PC-9 (cell line): ENCODE measurements around the gene RASD2. TPM values are rescaled to one million over a fixed set of nuclear protein-coding genes. Genes with fewer than 3 reads are reported as not detected.

ENCODE experiments used
- BruUV-seq: library from RNA; stranded (reverse); fragments of 400-500 nt; replicated peaks from 2 replicates; lab custom pipeline; 2021; lab: Mats Ljungman, UMichigan
- CTCF ChIA-PET: fragments of 300-600 bp; sonication (Branson Sonifier 250); formaldehyde crosslinking; loops from one replicate; lab custom pipeline; 2022; ENCODE audit warnings: antibody characterized with exemption; lab: Charles Lee
- POLR2A ChIA-PET: fragments of 300-600 bp; sonication (Branson Sonifier 250); formaldehyde crosslinking; loops from one replicate; lab custom pipeline; 2022; ENCODE audit warnings: antibody characterized with exemption; ENCODE audit not compliant: unreplicated experiment; lab: Charles Lee
- DNase-seq, 2 experiments: peaks; one replicate each; pipeline versions ENCODE4 v3.0.0 to v3.0.0-alpha.2; 2015 to 2022; ENCODE audit warnings: mixed read lengths in 1 of 2
- H2AFZ ChIP-seq: fragments of 200-600 bp; sonication (generic); 2 replicates; pipeline ENCODE4 v1.8.1; 2017; ENCODE audit warnings: antibody characterized with exemption
- H3F3A ChIP-seq: fragments of 200-600 bp; sonication (generic); 2 replicates; pipeline ENCODE4 v1.8.1; 2017; ENCODE audit warnings: antibody characterized with exemption, mild to moderate bottlenecking, low read depth; ENCODE audit not compliant: insufficient read depth
- H3K27ac ChIP-seq: fragments of 200-600 bp; sonication (generic); 2 replicates; pipeline ENCODE4 v1.6.1; 2016; ENCODE audit warnings: mixed run types
- H3K27me3 ChIP-seq: fragments of 200-600 bp; sonication (generic); 2 replicates; pipeline ENCODE4 v1.6.1; 2016; ENCODE audit warnings: low read depth, mixed run types; ENCODE audit not compliant: insufficient read depth
- H3K36me3 ChIP-seq: fragments of 200-600 bp; sonication (generic); 2 replicates; pipeline ENCODE4 v1.6.1; 2016; ENCODE audit warnings: low read depth, mixed run types
- H3K4me1 ChIP-seq: fragments of 200-600 bp; sonication (generic); replicated peaks from 2 replicates; pipeline ENCODE4 v1.6.1; 2016; ENCODE audit warnings: mixed run types; ENCODE audit not compliant: insufficient read depth
- H3K4me2 ChIP-seq: fragments of 200-600 bp; sonication (generic); 2 replicates; pipeline ENCODE4 v1.6.1; 2017; ENCODE audit warnings: mixed run types
- H3K4me3 ChIP-seq: fragments of 200-600 bp; sonication (generic); 2 replicates; pipeline ENCODE4 v1.6.1; 2016; ENCODE audit warnings: mixed run types
- H3K79me2 ChIP-seq: fragments of 200-600 bp; sonication (generic); 2 replicates; pipeline ENCODE4 v1.6.1; 2017; ENCODE audit warnings: low read depth, mixed run types
- H3K9me2 ChIP-seq: fragments of 200-600 bp; sonication (generic); 2 replicates; pipeline ENCODE4 v1.8.1; 2017; ENCODE audit warnings: mild to moderate bottlenecking; ENCODE audit not compliant: insufficient read depth
- H3K9me3 ChIP-seq: fragments of 200-600 bp; sonication (generic); 2 replicates; pipeline ENCODE4 v1.8.1; 2016; ENCODE audit warnings: low read depth; ENCODE audit not compliant: insufficient read depth
- H4K20me1 ChIP-seq: fragments of 200-600 bp; sonication (generic); 2 replicates; pipeline ENCODE4 v1.8.1; 2017; ENCODE audit not compliant: insufficient read depth
- EZH2 ChIP-seq: fragments of 200-600 bp; sonication (generic); IDR thresholded peaks from 2 replicates; pipeline ENCODE4 v1.8.0; 2017; ENCODE audit warnings: antibody characterized with exemption, low read depth
- intact Hi-C: fragments of 100-400 bp; cut with micrococcal nuclease; formaldehyde crosslinking; loops from one replicate; pipeline ENCODE4 v1.10.0; 2022; ENCODE audit not compliant: unreplicated experiment
- total RNA-seq: library from RNA; stranded (reverse); gene quantifications from 2 replicates; pipeline ENCODE4 v1.2.3, GENCODE V29; 2021
- TF ChIP-seq, protein P1 (sequence below): fragments of 200-600 bp; sonication (generic); conservative IDR thresholded peaks from 2 replicates; pipeline ENCODE4 v1.6.1; 2017; ENCODE audit warnings: mixed run types, antibody characterized with exemption, mild to moderate bottlenecking, moderate library complexity

The RASD2 gene
- total RNA-seq, 1 experiment from 2014 or later = 0.70 TPM

GRCh38 chr22:35509960-35510359 is 30.7 kb upstream of the RASD2 start:
- DNase-seq = peak in 1 of 2 experiments; percentile 8
- Histone ChIP-seq H4K20me1 (no peaks in the 10 kb centered on the region), H3K9me2 (no peaks in the 10 kb centered on the region), H3K4me2 (no peak overlapping the region), H3F3A (no peaks in the 10 kb centered on the region), H3K4me3 (no peak overlapping the region), H3K9me3 (no peaks in the 10 kb centered on the region), H3K36me3 (no peaks in the 10 kb centered on the region), H2AFZ (no peak overlapping the region), H3K27ac (no peak overlapping the region), H3K27me3 (no peaks in the 10 kb centered on the region; the same call in 1 of the 2 replicates), H3K79me2 (no peaks in the 10 kb centered on the region), H3K4me1 (peaks cover 15% of the 10 kb centered on the region)
- ChIA-PET CTCF (interaction anchor here (0.7 kb wide), 1 partner anchor 21 kb away, joined by 3 read pairs; no protein-coding TSS in a partner anchor), POLR2A (no interaction called here)
- intact Hi-C loops = no loop called here
- BruUV-seq = no TSS peak
- TF ChIP-seq EZH2 = no peak
- TF ChIP-seq, protein P1, sequence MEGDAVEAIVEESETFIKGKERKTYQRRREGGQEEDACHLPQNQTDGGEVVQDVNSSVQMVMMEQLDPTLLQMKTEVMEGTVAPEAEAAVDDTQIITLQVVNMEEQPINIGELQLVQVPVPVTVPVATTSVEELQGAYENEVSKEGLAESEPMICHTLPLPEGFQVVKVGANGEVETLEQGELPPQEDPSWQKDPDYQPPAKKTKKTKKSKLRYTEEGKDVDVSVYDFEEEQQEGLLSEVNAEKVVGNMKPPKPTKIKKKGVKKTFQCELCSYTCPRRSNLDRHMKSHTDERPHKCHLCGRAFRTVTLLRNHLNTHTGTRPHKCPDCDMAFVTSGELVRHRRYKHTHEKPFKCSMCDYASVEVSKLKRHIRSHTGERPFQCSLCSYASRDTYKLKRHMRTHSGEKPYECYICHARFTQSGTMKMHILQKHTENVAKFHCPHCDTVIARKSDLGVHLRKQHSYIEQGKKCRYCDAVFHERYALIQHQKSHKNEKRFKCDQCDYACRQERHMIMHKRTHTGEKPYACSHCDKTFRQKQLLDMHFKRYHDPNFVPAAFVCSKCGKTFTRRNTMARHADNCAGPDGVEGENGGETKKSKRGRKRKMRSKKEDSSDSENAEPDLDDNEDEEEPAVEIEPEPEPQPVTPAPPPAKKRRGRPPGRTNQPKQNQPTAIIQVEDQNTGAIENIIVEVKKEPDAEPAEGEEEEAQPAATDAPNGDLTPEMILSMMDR = no peak

DNA sequence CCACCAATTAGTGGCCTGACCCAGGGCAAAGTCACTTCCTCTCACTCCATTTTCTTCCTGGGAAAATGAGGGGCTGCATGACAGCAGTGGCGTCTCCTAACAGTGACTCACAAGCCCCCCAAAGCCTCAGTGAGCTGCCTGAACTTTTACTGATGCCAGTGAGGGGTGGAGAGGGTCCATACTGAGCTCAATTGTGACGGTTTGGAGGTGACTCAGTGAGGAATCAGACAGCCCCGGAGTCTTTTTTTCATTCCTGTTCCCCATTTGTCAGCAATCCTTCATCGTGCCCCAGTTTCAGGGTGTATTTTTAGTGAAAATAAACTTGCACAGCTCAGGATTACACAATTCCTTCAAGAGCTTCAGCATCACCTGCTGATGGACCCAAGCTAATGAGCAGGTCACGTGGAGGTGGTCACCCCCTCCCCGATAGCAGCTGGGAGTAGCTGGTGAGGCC is 30.1 kb upstream of the RASD2 start:
- peaks cover 5% of the 10 kb centered on the region; the same call in 1 of the 2 replicates for H3K27me3 ChIP-seq
- H3K27ac ChIP-seq = no peak overlapping the region
- ChIA-PET POLR2A (no interaction called here), CTCF (interaction anchor here (0.7 kb wide), 2 partner anchors 17 to 21 kb away, joined by 3 read pairs; no protein-coding TSS in a partner anchor)
- peak overlapping the region; percentile 19; the same call in 1 of the 2 replicates for H3K4me2 ChIP-seq
- no peaks in the 10 kb centered on the region for H3K79me2 ChIP-seq
- no peaks in the 10 kb centered on the region for H3K36me3 ChIP-seq
- no peak overlapping the region for H2AFZ ChIP-seq
- BruUV-seq = no TSS peak
- TF ChIP-seq, protein P1 = no peak
- no peak for TF ChIP-seq EZH2
- H3K9me2 ChIP-seq = no peaks in the 10 kb centered on the region
- H3K9me3 ChIP-seq = no peaks in the 10 kb centered on the region
- peaks cover 15% of the 10 kb centered on the region for H3K4me1 ChIP-seq
- H4K20me1 ChIP-seq = no peaks in the 10 kb centered on the region
- intact Hi-C loops = no loop called here
- H3F3A ChIP-seq = no peaks in the 10 kb centered on the region
- no peak overlapping the region for H3K4me3 ChIP-seq
- peak in 1 of 2 experiments; percentile 25 for DNase-seq

DNA sequence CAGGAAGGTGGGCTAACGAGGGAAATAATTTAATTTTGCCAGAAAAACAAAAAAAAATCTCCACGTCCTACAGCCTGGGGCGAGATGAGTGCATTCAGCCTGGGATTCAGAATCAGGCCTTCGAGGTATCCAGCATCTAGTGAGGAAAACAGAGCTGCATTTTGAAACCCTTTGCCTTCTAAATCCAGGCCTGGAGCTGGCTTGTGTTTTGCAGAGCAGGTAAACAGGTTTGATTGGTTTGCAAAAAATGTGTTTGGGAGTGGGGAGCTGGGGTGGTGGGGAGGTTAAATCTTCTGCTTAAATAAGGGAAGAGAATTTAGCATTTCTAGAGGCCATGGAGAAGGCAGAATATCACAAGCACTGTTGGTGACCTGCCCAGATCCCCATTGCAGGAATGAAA is 29.7 kb upstream of the RASD2 start:
- no peaks in the 10 kb centered on the region for H3F3A ChIP-seq
- intact Hi-C loops = no loop called here
- peak in 1 of 2 experiments; percentile 54 for DNase-seq
- TF ChIP-seq, protein P1 = no peak
- TF ChIP-seq EZH2 = no peak
- no peaks in the 10 kb centered on the region for H3K36me3 ChIP-seq
- no peak overlapping the region for H3K4me3 ChIP-seq
- H3K4me1 ChIP-seq = peaks cover 15% of the 10 kb centered on the region
- H3K27ac ChIP-seq = no peak overlapping the region
- no peaks in the 10 kb centered on the region for H3K79me2 ChIP-seq
- H3K4me2 ChIP-seq = peak overlapping the region; percentile 19; the same call in 1 of the 2 replicates
- CTCF ChIA-PET = interaction anchor here (0.7 kb wide), 1 partner anchor 17 kb away, joined by 3 read pairs; no protein-coding TSS in a partner anchor
- H4K20me1 ChIP-seq = no peaks in the 10 kb centered on the region
- no peaks in the 10 kb centered on the region for H3K9me2 ChIP-seq
- peaks cover 8% of the 10 kb centered on the region; the same call in 1 of the 2 replicates for H3K27me3 ChIP-seq
- H3K9me3 ChIP-seq = no peaks in the 10 kb centered on the region
- POLR2A ChIA-PET = no interaction called here
- no peak overlapping the region for H2AFZ ChIP-seq
- BruUV-seq = no TSS peak
